Osteoblast (primary cell): ENCODE measurements around the gene MRPL12. TPM values are rescaled to one million over a fixed set of nuclear protein-coding genes. Genes with fewer than 3 reads are reported as not detected.

Experiments
- DNase-seq: peaks from one replicate; pipeline ENCODE4 v3.0.0; 2011; ENCODE audit warnings: low spot score, mixed read lengths; ENCODE audit not compliant: insufficient read length; ENCODE audit errors: missing footprints
- H2AFZ ChIP-seq: 2 replicates; pipeline ENCODE4 v1.6.0; 2011; ENCODE audit warnings: mild to moderate bottlenecking, low read length
- H3K27ac ChIP-seq: 2 replicates; pipeline ENCODE4 v1.5.1; 2011; ENCODE audit warnings: mild to moderate bottlenecking, low read depth, low read length, moderate library complexity
- H3K27me3 ChIP-seq: 2 replicates; pipeline ENCODE4 v1.6.0; 2012; ENCODE audit warnings: mild to moderate bottlenecking, control low read depth, inconsistent platforms, low read length, moderate library complexity; ENCODE audit not compliant: insufficient read depth
- H3K36me3 ChIP-seq: 2 replicates; pipeline ENCODE4 v1.5.1; 2011; ENCODE audit warnings: mild to moderate bottlenecking, low read length, control low read depth, moderate library complexity; ENCODE audit not compliant: insufficient read depth
- H3K4me1 ChIP-seq: 2 replicates; pipeline ENCODE4 v1.5.1; 2011; ENCODE audit warnings: mild to moderate bottlenecking, low read length, control low read depth, moderate library complexity; ENCODE audit not compliant: insufficient read depth
- H3K4me2 ChIP-seq: 2 replicates; pipeline ENCODE4 v1.6.0; 2011; ENCODE audit warnings: mild to moderate bottlenecking, low read length; ENCODE audit not compliant: insufficient read depth
- H3K4me3 ChIP-seq: fragments of 200-600 bp; sonication (generic); 3 replicates; pipeline ENCODE4 v1.5.1; 2012; ENCODE audit warnings: mild to moderate bottlenecking, low read length, inconsistent platforms; ENCODE audit not compliant: insufficient read depth
- H3K79me2 ChIP-seq: 2 replicates; pipeline ENCODE4 v1.6.0; 2012; ENCODE audit warnings: mild to moderate bottlenecking, low read length, control low read depth, inconsistent platforms; ENCODE audit not compliant: insufficient read depth
- H3K9me3 ChIP-seq: 2 replicates; pipeline ENCODE4 v1.5.1; 2011; ENCODE audit warnings: low read depth, low read length, control low read depth
- H4K20me1 ChIP-seq: 2 replicates; pipeline ENCODE4 v1.6.0; 2012; ENCODE audit warnings: mild to moderate bottlenecking, low read length, control low read depth; ENCODE audit not compliant: insufficient read depth
- CTCF ChIP-seq: IDR thresholded peaks from 2 replicates; pipeline ENCODE4 v1.5.1; 2011; ENCODE audit warnings: mild to moderate bottlenecking, low read depth, low read length, moderate library complexity; ENCODE audit errors: extremely low read depth
- total RNA-seq: library from RNA; depleted of rRNA; stranded (reverse); fragments of >200 nt; gene quantifications from 2 replicates; pipeline ENCODE4 v1.2.3, GENCODE V29; 2012

The MRPL12 gene
- total RNA-seq, 1 donor = 6.2 TPM

DNA sequence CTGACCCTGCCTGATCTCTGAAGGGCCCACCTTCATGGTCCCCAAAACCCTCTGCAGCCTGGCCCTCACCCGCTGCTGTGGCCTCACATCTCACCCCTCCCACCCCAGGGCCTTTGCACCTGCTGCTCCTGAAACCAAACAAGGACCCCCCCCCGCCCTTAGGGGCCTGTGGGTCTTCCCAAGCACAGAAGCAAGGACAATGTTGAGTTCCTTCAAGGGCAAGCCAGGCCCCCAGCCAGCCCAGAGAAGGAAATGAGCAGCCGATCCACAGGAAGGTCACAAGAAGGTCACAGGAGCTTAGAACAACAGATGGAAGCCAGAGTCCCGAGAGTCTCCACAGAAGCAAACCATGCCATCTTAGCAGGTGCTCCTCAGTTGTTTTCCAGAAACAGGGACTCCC is 46.3 kb upstream of the MRPL12 start:
- Histone ChIP-seq H3K27me3 (no peaks in the 10 kb centered on the region), H3K9me3 (no peaks in the 10 kb centered on the region), H2AFZ (no peak overlapping the region), H3K4me1 (no peaks in the 10 kb centered on the region), H3K4me2 (no peak overlapping the region), H4K20me1 (no peaks in the 10 kb centered on the region), H3K36me3 (no peaks in the 10 kb centered on the region), H3K27ac (no peak overlapping the region), H3K79me2 (no peaks in the 10 kb centered on the region), H3K4me3 (no peak overlapping the region)
- peak; percentile 62 for DNase-seq
- no peak for TF ChIP-seq CTCF

GRCh38 chr17:81659038-81659437 is 44.1 kb upstream of the MRPL12 start:
- no peak overlapping the region for H3K4me3 ChIP-seq

DNA sequence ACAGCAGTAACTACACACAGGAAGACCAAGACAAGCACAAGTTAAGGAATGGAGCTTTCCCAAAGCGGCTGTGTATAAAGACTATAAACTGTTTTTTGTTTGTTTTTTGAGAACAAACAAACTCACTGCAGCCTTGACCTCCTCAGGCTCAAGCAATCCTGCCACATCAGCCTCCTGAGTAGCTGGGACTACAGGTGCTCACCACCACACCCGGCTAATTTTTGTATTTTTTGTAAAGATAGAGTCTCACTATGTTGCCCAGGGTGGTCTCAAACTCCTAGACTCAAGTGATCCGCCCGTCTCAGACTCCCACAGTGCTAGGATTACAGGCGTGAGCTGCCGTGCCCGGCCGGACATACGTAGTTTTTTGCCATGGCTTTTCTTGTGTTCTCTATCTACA is 42.7 kb upstream of the MRPL12 start:
- H3K79me2 ChIP-seq = peaks cover 5% of the 10 kb centered on the region
- H3K4me2 ChIP-seq = no peak overlapping the region
- H3K4me3 ChIP-seq = no peak overlapping the region
- H3K4me1 ChIP-seq = peaks cover 2% of the 10 kb centered on the region
- peaks cover 10% of the 10 kb centered on the region for H3K36me3 ChIP-seq
- H2AFZ ChIP-seq = no peak overlapping the region
- TF ChIP-seq CTCF = no peak
- DNase-seq = no peak
- H3K9me3 ChIP-seq = no peaks in the 10 kb centered on the region
- no peak overlapping the region for H3K27ac ChIP-seq
- no peaks in the 10 kb centered on the region for H3K27me3 ChIP-seq
- no peaks in the 10 kb centered on the region for H4K20me1 ChIP-seq

More at GRCh38 chr17:81659038-81659437, 44.1 kb upstream of the MRPL12 start:
- no peak overlapping the region for H3K27ac ChIP-seq
- peaks cover 1% of the 10 kb centered on the region for H3K36me3 ChIP-seq
- no peaks in the 10 kb centered on the region for H3K27me3 ChIP-seq
- H3K4me2 ChIP-seq = no peak overlapping the region
- no peak for TF ChIP-seq CTCF
- no peaks in the 10 kb centered on the region for H3K4me1 ChIP-seq
- DNase-seq = peak; percentile 66
- no peaks in the 10 kb centered on the region for H3K79me2 ChIP-seq
- H3K9me3 ChIP-seq = no peaks in the 10 kb centered on the region
- no peaks in the 10 kb centered on the region for H4K20me1 ChIP-seq
- H2AFZ ChIP-seq = no peak overlapping the region

GRCh38 chr17:81662002-81662401 is 41.2 kb upstream of the MRPL12 start:
- Histone ChIP-seq H3K4me3 (no peak overlapping the region), H3K79me2 (peaks cover 18% of the 10 kb centered on the region), H3K36me3 (peaks cover 10% of the 10 kb centered on the region), H3K4me2 (no peak overlapping the region), H4K20me1 (no peaks in the 10 kb centered on the region), H2AFZ (no peak overlapping the region), H3K4me1 (peaks cover 8% of the 10 kb centered on the region), H3K27ac (no peak overlapping the region), H3K27me3 (no peaks in the 10 kb centered on the region), H3K9me3 (no peaks in the 10 kb centered on the region)
- TF ChIP-seq CTCF = no peak
- DNase-seq = no peak
